ENCODE results near the gene RAD51D.
"Not testable (repeated sequence)": the region's sequence is repeated elsewhere in the genome, so short reads cannot be mapped to it uniquely, and the experiment has no call there.

RAD51D gene

DNA sequence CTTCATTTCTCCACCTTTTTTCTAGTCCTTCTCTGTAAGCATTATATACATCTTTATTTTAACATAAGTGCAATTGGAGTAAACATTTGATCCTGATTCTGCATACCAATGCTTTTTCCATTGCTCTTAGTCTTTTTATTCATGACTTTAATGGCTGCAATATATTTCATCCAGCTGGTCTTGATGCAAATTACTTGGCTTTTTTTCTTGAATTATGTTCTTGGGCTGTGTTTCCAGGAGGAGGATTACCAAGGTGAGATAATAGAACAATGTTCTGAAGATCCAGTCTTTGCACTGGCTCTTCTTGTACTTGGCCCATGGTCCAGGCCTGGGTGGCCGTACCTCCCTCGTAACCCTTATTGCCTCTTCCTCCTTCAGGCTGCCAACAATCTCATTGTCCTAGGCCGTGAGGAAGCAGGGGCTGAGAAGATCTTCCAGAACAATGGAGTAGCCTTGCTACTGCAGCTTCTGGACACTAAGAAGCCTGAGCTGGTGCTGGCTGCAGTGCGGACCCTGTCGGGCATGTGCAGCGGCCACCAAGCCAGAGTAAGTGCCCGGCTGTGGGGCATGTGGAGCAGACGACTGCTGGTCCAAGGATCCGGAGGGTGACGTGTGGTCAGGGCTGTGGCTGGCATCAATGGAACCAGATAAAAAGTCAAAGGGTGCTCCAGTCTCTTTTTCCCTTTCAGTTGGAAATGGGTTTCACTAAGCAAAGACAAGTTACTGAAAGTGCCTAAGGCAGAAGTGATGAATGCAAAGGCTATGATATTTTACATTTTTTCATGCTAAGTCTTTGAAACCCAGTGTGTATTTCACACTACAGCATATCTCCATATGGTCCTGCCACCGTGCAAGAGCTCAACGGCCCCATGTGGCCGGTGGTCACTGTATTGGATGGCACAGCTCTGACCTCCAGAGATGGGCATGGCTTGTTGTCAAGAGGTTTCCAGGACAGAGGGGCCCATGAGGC lies 34.8 kb upstream of the RAD51D start:
- no peak overlapping the region for H3K4me3 ChIP-seq (ENCODE audit: low read depth, low read length)
- DNase-seq (ENCODE audit: low read depth), result no peak
- no peak for TF ChIP-seq MYC (IDR thresholded peaks at IDR 0.05; ENCODE audit: low read depth, low read length)
- TF ChIP-seq, protein P1, sequence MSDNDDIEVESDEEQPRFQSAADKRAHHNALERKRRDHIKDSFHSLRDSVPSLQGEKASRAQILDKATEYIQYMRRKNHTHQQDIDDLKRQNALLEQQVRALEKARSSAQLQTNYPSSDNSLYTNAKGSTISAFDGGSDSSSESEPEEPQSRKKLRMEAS (IDR thresholded peaks at IDR 0.05; ENCODE audit: low read depth, low read length), result no peak
- no peak for TF ChIP-seq POLR2A (IDR thresholded peaks at IDR 0.05; ENCODE audit: extremely low read depth, insufficient read length)
- TF ChIP-seq, protein P2, sequence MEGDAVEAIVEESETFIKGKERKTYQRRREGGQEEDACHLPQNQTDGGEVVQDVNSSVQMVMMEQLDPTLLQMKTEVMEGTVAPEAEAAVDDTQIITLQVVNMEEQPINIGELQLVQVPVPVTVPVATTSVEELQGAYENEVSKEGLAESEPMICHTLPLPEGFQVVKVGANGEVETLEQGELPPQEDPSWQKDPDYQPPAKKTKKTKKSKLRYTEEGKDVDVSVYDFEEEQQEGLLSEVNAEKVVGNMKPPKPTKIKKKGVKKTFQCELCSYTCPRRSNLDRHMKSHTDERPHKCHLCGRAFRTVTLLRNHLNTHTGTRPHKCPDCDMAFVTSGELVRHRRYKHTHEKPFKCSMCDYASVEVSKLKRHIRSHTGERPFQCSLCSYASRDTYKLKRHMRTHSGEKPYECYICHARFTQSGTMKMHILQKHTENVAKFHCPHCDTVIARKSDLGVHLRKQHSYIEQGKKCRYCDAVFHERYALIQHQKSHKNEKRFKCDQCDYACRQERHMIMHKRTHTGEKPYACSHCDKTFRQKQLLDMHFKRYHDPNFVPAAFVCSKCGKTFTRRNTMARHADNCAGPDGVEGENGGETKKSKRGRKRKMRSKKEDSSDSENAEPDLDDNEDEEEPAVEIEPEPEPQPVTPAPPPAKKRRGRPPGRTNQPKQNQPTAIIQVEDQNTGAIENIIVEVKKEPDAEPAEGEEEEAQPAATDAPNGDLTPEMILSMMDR (IDR thresholded peaks at IDR 0.05; ENCODE audit: low read depth, low read length), result no peak

DNA sequence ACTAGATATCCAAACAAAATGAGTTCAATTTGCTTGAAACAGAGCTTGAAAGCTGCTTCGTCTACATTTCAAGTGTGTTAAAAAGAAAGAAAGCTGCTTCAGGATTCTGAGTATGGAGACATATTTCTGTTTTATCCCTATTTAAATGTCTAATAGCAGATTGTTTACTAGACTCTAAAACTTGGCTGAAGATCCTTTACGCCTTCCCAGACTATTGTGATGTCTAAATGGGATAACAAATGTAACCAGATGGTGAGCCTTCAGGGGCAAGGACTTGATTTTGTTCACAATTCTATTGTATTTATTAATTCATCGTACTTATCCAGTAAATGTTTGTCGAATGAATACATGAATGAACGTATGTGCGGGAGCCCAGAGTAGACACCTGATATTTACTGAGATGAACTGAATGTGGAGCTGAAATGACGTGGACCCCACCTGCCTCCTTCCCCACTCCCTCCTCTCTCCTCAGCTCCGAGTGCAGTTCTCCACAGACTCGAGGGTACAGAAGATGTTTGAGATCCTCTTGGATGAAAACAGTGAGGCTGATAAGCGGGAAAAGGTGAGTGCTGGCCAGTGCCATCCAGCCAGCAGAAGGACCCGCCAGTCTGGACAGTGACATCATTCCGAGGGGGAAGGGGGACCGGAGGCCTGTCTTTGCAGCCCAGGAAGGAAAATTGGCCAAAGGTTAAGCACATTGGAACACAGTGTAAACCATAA lies 32.9 kb upstream of the RAD51D start:
- no peak overlapping the region for H3K4me3 ChIP-seq (ENCODE audit: low read depth, low read length)
- TF ChIP-seq POLR2A (IDR thresholded peaks at IDR 0.05; ENCODE audit: extremely low read depth, insufficient read length), result no peak
- TF ChIP-seq MYC (IDR thresholded peaks at IDR 0.05; ENCODE audit: low read depth, low read length), result no peak
- TF ChIP-seq, protein P1 (IDR thresholded peaks at IDR 0.05; ENCODE audit: low read depth, low read length), result no peak
- TF ChIP-seq, protein P2 (IDR thresholded peaks at IDR 0.05; ENCODE audit: low read depth, low read length), result no peak
- no peak for DNase-seq (ENCODE audit: low read depth)

DNA sequence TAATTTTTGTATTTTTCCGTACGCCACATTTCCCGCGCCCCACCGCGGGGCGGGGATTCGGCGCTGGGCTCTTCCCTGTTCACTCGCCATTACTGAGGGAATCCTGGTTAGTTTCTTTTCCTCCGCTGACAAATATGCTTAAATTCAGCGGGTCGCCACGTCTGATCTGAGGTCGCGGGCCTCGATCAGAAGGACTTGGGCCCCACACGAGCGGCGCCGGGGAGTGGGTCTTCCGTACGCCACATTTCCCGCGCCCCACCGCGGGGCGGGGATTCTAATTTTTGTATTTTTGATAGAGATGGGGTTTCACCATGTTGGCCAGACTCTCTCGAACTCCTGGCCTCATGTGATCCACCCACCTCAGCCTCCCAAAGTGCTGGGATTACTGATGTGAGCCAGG lies 31.4 kb upstream of the RAD51D start:
- H3K4me3 ChIP-seq (ENCODE audit: low read depth, low read length); DNase-seq (ENCODE audit: low read depth): not testable (repeated sequence)

DNA sequence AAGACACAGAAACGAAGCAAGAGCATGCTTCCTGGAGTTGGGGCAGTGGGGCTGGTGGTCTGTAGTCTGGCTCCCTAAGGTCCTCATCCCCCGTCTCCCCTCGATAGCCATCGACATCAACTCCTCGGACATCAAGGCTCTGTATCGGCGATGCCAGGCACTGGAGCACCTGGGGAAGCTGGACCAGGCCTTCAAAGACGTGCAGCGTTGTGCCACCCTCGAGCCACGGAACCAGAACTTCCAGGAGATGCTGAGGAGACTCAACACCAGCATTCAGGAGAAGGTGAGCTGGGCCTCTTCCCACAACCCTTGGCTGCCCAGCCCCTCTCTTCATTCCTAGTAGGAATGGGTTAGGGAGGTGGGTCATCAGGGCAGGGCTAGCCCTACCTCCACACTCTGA lies 30.3 kb upstream of the RAD51D start:
- no peak for DNase-seq (ENCODE audit: low read depth)
- H3K4me3 ChIP-seq (ENCODE audit: low read depth, low read length), result no peak overlapping the region
- TF ChIP-seq, protein P1 (IDR thresholded peaks at IDR 0.05; ENCODE audit: low read depth, low read length), result no peak
- no peak for TF ChIP-seq POLR2A (IDR thresholded peaks at IDR 0.05; ENCODE audit: extremely low read depth, insufficient read length)

- TF ChIP-seq MYC (IDR thresholded peaks at IDR 0.05; ENCODE audit: low read depth, low read length), result no peak
- no peak for TF ChIP-seq POLR2A (IDR thresholded peaks at IDR 0.05; ENCODE audit: extremely low read depth, insufficient read length)
- TF ChIP-seq, protein P1 (IDR thresholded peaks at IDR 0.05; ENCODE audit: low read depth, low read length), result no peak
- TF ChIP-seq, protein P2 (IDR thresholded peaks at IDR 0.05; ENCODE audit: low read depth, low read length), result no peak
- DNase-seq (ENCODE audit: low read depth), result no peak
- H3K4me3 ChIP-seq (ENCODE audit: low read depth, low read length), result no peak overlapping the region
Observed at GRCh38 chr17:35148144-35148543, 28.5 kb upstream of the RAD51D start.

GRCh38 chr17:35147375-35147905 lies 27.8 kb upstream of the RAD51D start, which contains the start of gene UNC45B:
Gene UNC45B, plus strand, starts transcription at chr17:35147817. Its CDS starts 447 bp downstream, at chr17:35148264.
- no peak for TF ChIP-seq MYC (IDR thresholded peaks at IDR 0.05; ENCODE audit: low read depth, low read length)
- TF ChIP-seq, protein P1 (IDR thresholded peaks at IDR 0.05; ENCODE audit: low read depth, low read length), result no peak
- TF ChIP-seq POLR2A (IDR thresholded peaks at IDR 0.05; ENCODE audit: extremely low read depth, insufficient read length), result no peak
- TF ChIP-seq, protein P2 (IDR thresholded peaks at IDR 0.05; ENCODE audit: low read depth, low read length), result no peak
- H3K4me3 ChIP-seq (ENCODE audit: low read depth, low read length), result no peak within 1 kb of the TSS
- DNase-seq (ENCODE audit: low read depth), result no peak

Data from NB4 (cell line).